ENCODE data around the gene SRD5A2.
"Not testable (repeated sequence)": the region's sequence is repeated elsewhere in the genome, so short reads cannot be mapped to it uniquely, and the experiment has no call there.

SRD5A2 gene

DNA sequence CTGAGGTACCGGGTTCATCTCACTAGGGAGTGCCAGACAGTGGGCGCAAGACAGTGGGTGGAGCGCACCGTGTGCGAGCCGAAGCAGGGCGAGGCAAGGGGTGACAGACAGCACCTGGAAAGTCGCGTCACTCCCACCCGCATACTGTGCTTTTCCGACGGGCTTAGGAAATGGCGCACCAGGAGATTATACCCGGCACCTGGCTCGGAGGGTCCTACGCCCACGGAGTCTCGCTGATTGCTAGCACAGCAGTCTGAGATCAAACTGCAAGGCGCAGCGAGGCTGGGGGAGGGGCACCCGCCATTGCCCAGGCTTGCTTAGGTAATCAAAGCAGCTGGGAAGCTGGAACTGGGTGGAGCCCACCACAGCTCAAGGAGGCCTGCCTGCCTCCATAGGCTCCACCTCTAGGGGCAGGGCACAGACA lies 84.3 kb downstream of the SRD5A2 start:
- H3K4me1 ChIP-seq (ENCODE audit: control insufficient read depth in 1 of 2, insufficient read depth in 2 of 2, low read length in 2 of 2); H3K27me3 ChIP-seq (ENCODE audit: insufficient read depth, low read length); H3K9ac ChIP-seq (ENCODE audit: low read length); H3K9me3 ChIP-seq (ENCODE audit: insufficient read depth, low read depth, low read length); H3K79me1 ChIP-seq (ENCODE audit: low read length); H3K23ac ChIP-seq (ENCODE audit: low read length); H3K36me3 ChIP-seq (ENCODE audit: control insufficient read depth in 1 of 2, insufficient read depth in 2 of 2, low read length in 2 of 2); H2BK120ac ChIP-seq (ENCODE audit: insufficient read depth, low read length, poor library complexity); H2AK5ac ChIP-seq (ENCODE audit: low read length); H3K79me2 ChIP-seq (ENCODE audit: control insufficient read depth, insufficient read depth, low read length, poor library complexity); H3K27ac ChIP-seq (ENCODE audit: low read depth, low read length); H3K4ac ChIP-seq (ENCODE audit: low read depth, low read length): not testable (repeated sequence)
- peak overlapping the region; percentile 56 for H2BK5ac ChIP-seq (ENCODE audit: low read depth, low read length, poor library complexity)
- peak overlapping the region; percentile 54 for H4K12ac ChIP-seq (ENCODE audit: low read depth, low read length)
- H3K4me2 ChIP-seq (ENCODE audit: low read length), result peak overlapping the region; percentile 56
- no CpG with 5 or more reads among the region's 21 CpGs for WGBS (ENCODE audit: extremely low coverage, insufficient coverage, insufficient read length)
- H2AFZ ChIP-seq (ENCODE audit: insufficient read depth, low read length, poor library complexity), result peak overlapping the region; percentile 98
- H4K91ac ChIP-seq (ENCODE audit: low read depth, low read length), result peak overlapping the region; percentile 35
- H3K4me3 ChIP-seq (ENCODE audit: low read depth, low read length), result peak overlapping the region; percentile 76
- H3K18ac ChIP-seq (ENCODE audit: low read length), result peak overlapping the region; percentile 86
- peak overlapping the region; percentile 71 for H2BK12ac ChIP-seq (ENCODE audit: low read length)
- DNase-seq, result peak; percentile 65 to 69
- H3K14ac ChIP-seq (ENCODE audit: low read length), result peak overlapping the region; percentile 92
- peak overlapping the region; percentile 73 for H4K8ac ChIP-seq (ENCODE audit: low read depth, low read length)

GRCh38 chr2:31489339-31489738 lies 91.4 kb downstream of the SRD5A2 start:
- H2AK5ac ChIP-seq (ENCODE audit: low read length); H2BK12ac ChIP-seq (ENCODE audit: low read length); H3K9ac ChIP-seq (ENCODE audit: low read length); H2BK5ac ChIP-seq (ENCODE audit: low read depth, low read length, poor library complexity); H3K79me1 ChIP-seq (ENCODE audit: low read length); H3K36me3 ChIP-seq (ENCODE audit: control insufficient read depth in 1 of 2, insufficient read depth in 2 of 2, low read length in 2 of 2); H3K14ac ChIP-seq (ENCODE audit: low read length); H3K4ac ChIP-seq (ENCODE audit: low read depth, low read length); H4K91ac ChIP-seq (ENCODE audit: low read depth, low read length); H4K12ac ChIP-seq (ENCODE audit: low read depth, low read length); DNase-seq; H3K4me3 ChIP-seq (ENCODE audit: low read depth, low read length); H3K27ac ChIP-seq (ENCODE audit: low read depth, low read length); H4K8ac ChIP-seq (ENCODE audit: low read depth, low read length); H3K23ac ChIP-seq (ENCODE audit: low read length); H3K9me3 ChIP-seq (ENCODE audit: insufficient read depth, low read depth, low read length); H3K18ac ChIP-seq (ENCODE audit: low read length); H3K4me1 ChIP-seq (ENCODE audit: control insufficient read depth in 1 of 2, insufficient read depth in 2 of 2, low read length in 2 of 2); H3K79me2 ChIP-seq (ENCODE audit: control insufficient read depth, insufficient read depth, low read length, poor library complexity); H3K4me2 ChIP-seq (ENCODE audit: low read length); H2AFZ ChIP-seq (ENCODE audit: insufficient read depth, low read length, poor library complexity); H3K27me3 ChIP-seq (ENCODE audit: insufficient read depth, low read length); H2BK120ac ChIP-seq (ENCODE audit: insufficient read depth, low read length, poor library complexity): not testable (repeated sequence)
- no CpG with 5 or more reads among the region's 3 CpGs for WGBS (ENCODE audit: extremely low coverage, insufficient coverage, insufficient read length)

GRCh38 chr2:31483246-31483645 lies 97.5 kb downstream of the SRD5A2 start:
- no peak overlapping the region for H4K8ac ChIP-seq (ENCODE audit: low read depth, low read length)
- H3K79me1 ChIP-seq (ENCODE audit: low read length), result no peaks in the 10 kb centered on the region
- H3K36me3 ChIP-seq (ENCODE audit: control insufficient read depth in 1 of 2, insufficient read depth in 2 of 2, low read length in 2 of 2), result no peaks in the 10 kb centered on the region
- no peak overlapping the region for H3K23ac ChIP-seq (ENCODE audit: low read length)
- H3K79me2 ChIP-seq (ENCODE audit: control insufficient read depth, insufficient read depth, low read length, poor library complexity), result no peaks in the 10 kb centered on the region
- no peak overlapping the region for H3K4me2 ChIP-seq (ENCODE audit: low read length)
- H3K9ac ChIP-seq (ENCODE audit: low read length), result no peak overlapping the region
- DNase-seq, result no peak
- no peak overlapping the region for H4K12ac ChIP-seq (ENCODE audit: low read depth, low read length)
- no peak overlapping the region for H3K4me3 ChIP-seq (ENCODE audit: low read depth, low read length)
- no peak overlapping the region for H2AK5ac ChIP-seq (ENCODE audit: low read length)
- no peaks in the 10 kb centered on the region for H3K27me3 ChIP-seq (ENCODE audit: insufficient read depth, low read length)
- H4K91ac ChIP-seq (ENCODE audit: low read depth, low read length), result no peak overlapping the region
- H3K14ac ChIP-seq (ENCODE audit: low read length), result no peak overlapping the region
- no peak overlapping the region for H2BK5ac ChIP-seq (ENCODE audit: low read depth, low read length, poor library complexity)
- H3K27ac ChIP-seq (ENCODE audit: low read depth, low read length), result no peak overlapping the region
- no peak overlapping the region for H2BK12ac ChIP-seq (ENCODE audit: low read length)
- H3K4ac ChIP-seq (ENCODE audit: low read depth, low read length), result no peak overlapping the region
- H3K18ac ChIP-seq (ENCODE audit: low read length), result no peak overlapping the region
- WGBS (ENCODE audit: extremely low coverage, insufficient coverage, insufficient read length), result no CpG with 5 or more reads among the region's 2 CpGs
- no peak overlapping the region for H2AFZ ChIP-seq (ENCODE audit: insufficient read depth, low read length, poor library complexity)
- H2BK120ac ChIP-seq (ENCODE audit: insufficient read depth, low read length, poor library complexity), result no peak overlapping the region
- H3K4me1 ChIP-seq (ENCODE audit: control insufficient read depth in 1 of 2, insufficient read depth in 2 of 2, low read length in 2 of 2), result no peaks in the 10 kb centered on the region
- no peaks in the 10 kb centered on the region for H3K9me3 ChIP-seq (ENCODE audit: insufficient read depth, low read depth, low read length)

DNA sequence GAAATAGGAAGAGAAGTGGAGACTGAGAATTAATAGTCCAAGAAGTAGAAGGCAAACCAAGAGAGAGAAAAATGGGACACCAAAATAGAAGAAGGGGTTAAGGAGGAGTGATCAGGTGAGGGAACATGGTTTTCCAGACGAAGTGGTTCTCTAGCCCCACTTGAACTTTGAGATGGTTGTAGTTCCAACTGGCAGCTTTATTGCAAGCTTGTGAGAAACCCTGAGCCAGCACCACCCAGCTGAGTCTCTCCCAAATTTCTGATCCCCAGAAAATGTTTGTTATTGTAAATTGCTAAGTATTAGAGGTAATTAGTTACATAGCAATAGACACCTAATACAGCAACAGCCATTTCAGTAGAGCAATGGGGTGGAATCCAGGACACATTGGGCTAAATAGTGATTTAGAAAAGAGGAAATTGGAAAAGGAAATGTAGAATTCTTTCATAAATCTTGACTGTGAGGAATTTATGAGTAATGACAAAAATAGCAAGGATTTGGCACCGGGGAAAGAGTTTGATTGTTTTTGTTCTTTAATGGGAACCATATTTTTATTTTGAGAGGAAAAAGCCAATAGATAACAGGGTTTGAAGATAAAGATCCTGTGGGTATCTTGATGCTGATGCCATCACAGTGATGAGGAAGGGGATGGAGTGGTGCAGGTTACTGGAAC lies 104.1 kb downstream of the SRD5A2 start:
- H4K8ac ChIP-seq (ENCODE audit: low read depth, low read length), result no peak overlapping the region
- H3K27ac ChIP-seq (ENCODE audit: low read depth, low read length), result no peak overlapping the region
- H3K14ac ChIP-seq (ENCODE audit: low read length), result no peak overlapping the region
- no peak overlapping the region for H4K12ac ChIP-seq (ENCODE audit: low read depth, low read length)
- no peak overlapping the region for H2BK5ac ChIP-seq (ENCODE audit: low read depth, low read length, poor library complexity)
- H3K23ac ChIP-seq (ENCODE audit: low read length), result no peak overlapping the region
- no peak overlapping the region for H2AK5ac ChIP-seq (ENCODE audit: low read length)
- no peak overlapping the region for H3K4ac ChIP-seq (ENCODE audit: low read depth, low read length)
- H2BK12ac ChIP-seq (ENCODE audit: low read length), result no peak overlapping the region
- H3K9ac ChIP-seq (ENCODE audit: low read length), result no peak overlapping the region
- no peaks in the 10 kb centered on the region for H3K36me3 ChIP-seq (ENCODE audit: control insufficient read depth in 1 of 2, insufficient read depth in 2 of 2, low read length in 2 of 2)
- H3K4me3 ChIP-seq (ENCODE audit: low read depth, low read length), result no peak overlapping the region
- no peaks in the 10 kb centered on the region for H3K4me1 ChIP-seq (ENCODE audit: control insufficient read depth in 1 of 2, insufficient read depth in 2 of 2, low read length in 2 of 2)
- WGBS (ENCODE audit: extremely low coverage, insufficient coverage, insufficient read length), result no CpG with 5 or more reads among the region's 2 CpGs
- H4K91ac ChIP-seq (ENCODE audit: low read depth, low read length), result no peak overlapping the region
- H3K79me2 ChIP-seq (ENCODE audit: control insufficient read depth, insufficient read depth, low read length, poor library complexity), result no peaks in the 10 kb centered on the region
- no peak for DNase-seq
- no peak overlapping the region for H3K18ac ChIP-seq (ENCODE audit: low read length)
- H2BK120ac ChIP-seq (ENCODE audit: insufficient read depth, low read length, poor library complexity), result no peak overlapping the region
- no peak overlapping the region for H3K4me2 ChIP-seq (ENCODE audit: low read length)
- no peaks in the 10 kb centered on the region for H3K27me3 ChIP-seq (ENCODE audit: insufficient read depth, low read length)
- H3K9me3 ChIP-seq (ENCODE audit: insufficient read depth, low read depth, low read length), result no peaks in the 10 kb centered on the region
- no peaks in the 10 kb centered on the region for H3K79me1 ChIP-seq (ENCODE audit: low read length)
- H2AFZ ChIP-seq (ENCODE audit: insufficient read depth, low read length, poor library complexity), result no peak overlapping the region

Measured in trophoblast cell (in vitro differentiated cells and primary cell).